Measurements from ENCODE around the gene PGAP6.

GRCh38 chr16:345772-346171 is 36.0 kb downstream of the PGAP6 start:
- no peak for TF ChIP-seq POLR2A (IDR thresholded peaks at IDR 0.05)
- TF ChIP-seq CTCF (IDR thresholded peaks at IDR 0.05) = no peak
